ENCODE data around the gene SHKBP1.
"Not testable (repeated sequence)": the region's sequence is repeated elsewhere in the genome, so short reads cannot be mapped to it uniquely, and the experiment has no call there.

The SHKBP1 gene

GRCh38 chr19:40619333-40620160, 42.9 kb downstream of the SHKBP1 start:
- FAIRE-seq = no peak

- FAIRE-seq = no peak
Measured at GRCh38 chr19:40620161-40620485, 43.5 kb downstream of the SHKBP1 start.

GRCh38 chr19:40621283-40621682, 44.6 kb downstream of the SHKBP1 start:
- no peak for FAIRE-seq

GRCh38 chr19:40621966-40622772, 45.5 kb downstream of the SHKBP1 start:
- no peak for FAIRE-seq

DNA sequence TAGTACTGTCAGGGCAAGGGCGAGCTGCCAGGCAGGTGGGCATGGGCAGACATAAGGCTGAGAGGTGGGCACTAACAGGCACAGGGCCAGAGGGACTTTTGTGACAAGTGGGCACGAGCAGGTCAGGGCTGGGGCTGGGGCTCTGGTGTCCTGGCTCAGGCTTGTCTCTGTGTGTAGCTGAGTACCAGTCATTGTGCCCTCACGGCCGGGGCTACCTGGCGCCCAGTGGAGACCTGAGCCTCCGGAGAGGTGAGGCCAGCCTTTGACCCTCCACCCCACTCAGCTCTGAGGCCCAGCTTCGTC, 46.1 kb downstream of the SHKBP1 start:
- FAIRE-seq = no peak

GRCh38 chr19:40623403-40624251, 47.0 kb downstream of the SHKBP1 start:
- no peak for FAIRE-seq

DNA sequence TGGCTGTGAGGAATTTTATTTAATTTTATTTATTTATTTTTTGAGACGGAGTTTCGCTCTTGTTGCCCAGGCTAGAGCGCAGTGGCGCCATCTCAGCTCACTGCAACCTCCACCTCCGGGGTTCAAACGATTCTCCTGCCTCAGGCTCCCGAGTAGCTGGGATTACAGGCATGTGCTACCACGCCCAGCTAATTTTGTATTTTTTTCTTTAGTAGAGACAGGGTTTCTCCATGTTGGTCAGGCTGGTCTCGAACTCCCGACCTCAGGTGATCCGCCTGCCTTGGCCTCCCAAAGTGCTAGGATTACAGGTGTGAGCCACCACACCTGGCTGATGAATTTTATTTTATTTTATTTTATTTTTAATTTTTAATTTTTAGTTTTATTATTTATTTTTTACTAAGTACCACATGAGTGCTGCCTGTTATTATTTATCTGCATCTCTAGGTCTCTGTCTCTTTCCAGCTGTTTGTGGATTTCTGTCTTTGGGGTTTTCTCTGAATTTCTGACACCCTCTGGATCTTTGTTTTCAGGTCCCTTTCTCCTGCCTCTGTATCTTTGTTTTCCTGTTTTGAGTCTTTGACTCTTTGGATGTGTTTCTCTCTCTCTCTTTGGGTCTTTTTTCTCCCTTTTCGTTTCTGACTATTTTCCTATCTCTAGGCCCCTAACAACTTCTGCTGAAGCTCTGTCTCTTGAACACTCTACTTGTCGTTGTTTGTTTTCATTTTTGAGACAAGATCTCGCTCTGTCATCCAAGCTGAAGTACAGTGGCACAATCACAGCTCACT, 47.9 kb downstream of the SHKBP1 start:
- not testable (repeated sequence) for FAIRE-seq

DNA sequence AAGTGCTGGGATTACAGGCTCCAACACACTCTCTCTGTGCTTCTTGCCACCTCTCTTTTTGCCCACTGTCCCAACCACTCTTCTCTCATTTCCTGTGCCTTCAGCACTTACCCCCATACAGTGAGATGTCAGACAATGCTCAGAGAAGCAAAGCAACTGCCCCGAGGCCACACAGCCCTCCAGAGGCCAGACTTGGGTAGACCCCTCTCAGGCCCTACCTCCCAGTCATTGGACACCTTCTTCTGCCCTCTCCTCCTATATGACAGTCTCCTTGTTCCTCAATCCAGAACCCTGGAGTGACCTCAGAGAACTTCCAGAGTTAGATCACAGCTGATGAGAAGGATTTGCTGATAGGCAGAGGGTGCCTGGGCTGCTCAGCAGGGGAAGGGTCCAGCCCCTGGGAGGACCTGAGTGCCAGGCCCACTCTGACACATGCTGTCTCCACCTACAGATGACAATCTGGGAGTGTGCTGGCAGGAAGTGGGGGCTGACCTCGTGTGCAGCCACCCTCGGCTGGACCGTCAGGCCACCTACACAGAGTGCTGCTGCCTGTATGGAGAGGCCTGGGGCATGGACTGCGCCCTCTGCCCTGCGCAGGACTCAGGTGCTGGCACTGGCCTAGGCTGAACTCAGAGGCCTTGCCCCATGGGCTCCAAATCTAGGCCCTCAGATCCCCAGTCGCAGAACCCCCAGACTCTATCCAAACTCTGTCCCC, 48.9 kb downstream of the SHKBP1 start:
- no peak for FAIRE-seq

- FAIRE-seq = no peak
Measured at GRCh38 chr19:40626918-40627317, 50.2 kb downstream of the SHKBP1 start.

DNA sequence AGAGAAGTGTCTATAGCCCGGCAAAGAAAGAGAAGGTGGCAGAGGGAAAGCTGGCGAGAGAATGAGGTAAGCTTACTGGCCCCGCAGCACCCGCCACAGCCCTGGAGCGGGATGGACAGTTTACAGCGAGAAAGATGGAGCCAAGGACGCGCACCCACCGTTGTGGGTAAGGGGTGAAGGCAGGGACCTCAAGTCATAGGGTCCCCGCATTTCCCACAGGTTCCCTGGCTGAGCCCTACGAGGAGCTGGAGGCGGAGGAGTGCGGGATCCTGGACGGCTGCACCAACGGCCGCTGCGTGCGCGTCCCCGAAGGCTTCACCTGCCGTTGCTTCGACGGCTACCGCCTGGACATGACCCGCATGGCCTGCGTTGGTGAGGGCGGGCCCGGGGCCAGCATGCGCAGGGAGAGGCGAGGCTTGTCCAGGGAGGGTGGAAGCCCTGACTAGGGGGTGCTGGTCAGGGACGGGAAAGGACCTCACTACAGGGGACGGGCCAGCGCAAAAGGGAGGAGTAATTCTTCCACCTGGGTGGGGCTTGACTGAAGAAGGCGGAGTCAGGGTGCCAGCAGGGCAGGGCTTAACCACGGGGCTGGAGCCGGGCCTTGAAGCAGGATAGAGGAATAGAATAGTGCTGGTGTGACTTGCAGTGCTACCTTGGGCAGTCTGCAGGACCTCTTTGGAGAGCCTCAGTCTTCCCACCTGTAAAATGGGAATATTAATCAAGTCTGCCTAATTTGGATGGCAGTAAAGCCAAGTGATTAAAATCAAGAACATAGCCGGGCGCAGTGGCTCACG, 51.0 kb downstream of the SHKBP1 start:
- no peak for FAIRE-seq

GRCh38 chr19:40629346-40629745, 52.7 kb downstream of the SHKBP1 start:
- no peak for FAIRE-seq

DNA sequence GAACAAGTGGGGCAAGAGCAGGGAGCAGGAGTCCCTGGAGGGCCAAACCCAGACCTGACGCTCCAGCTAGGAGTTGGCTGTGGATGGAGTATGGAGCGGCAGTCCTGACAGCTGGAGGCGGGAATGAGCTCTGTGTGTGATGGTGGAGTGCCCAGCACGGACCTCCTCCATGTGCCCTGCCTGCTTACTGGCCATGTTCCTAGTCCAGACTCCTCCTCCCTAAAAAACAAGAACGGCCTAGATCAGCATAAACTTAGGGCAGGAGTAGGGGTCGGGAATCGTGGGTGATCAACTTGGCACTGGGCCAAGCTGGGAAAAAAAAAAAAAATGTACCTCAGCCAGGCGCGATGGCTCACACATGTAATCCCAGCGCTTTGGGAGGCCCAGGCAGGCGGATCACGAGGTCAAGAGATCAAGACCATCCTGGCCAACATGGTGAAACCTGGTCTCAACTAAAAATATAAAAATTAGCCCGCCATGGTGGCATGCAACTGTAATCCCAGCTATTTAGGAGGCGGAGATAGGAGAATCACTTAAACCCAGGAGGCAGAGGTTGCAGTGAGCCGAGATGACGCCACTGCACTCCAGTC, 54.0 kb downstream of the SHKBP1 start:
- FAIRE-seq = no peak

GRCh38 chr19:40632311-40633036, 55.8 kb downstream of the SHKBP1 start:
- FAIRE-seq = no peak

GRCh38 chr19:40633207-40633606, 56.5 kb downstream of the SHKBP1 start:
- FAIRE-seq = no peak

DNA sequence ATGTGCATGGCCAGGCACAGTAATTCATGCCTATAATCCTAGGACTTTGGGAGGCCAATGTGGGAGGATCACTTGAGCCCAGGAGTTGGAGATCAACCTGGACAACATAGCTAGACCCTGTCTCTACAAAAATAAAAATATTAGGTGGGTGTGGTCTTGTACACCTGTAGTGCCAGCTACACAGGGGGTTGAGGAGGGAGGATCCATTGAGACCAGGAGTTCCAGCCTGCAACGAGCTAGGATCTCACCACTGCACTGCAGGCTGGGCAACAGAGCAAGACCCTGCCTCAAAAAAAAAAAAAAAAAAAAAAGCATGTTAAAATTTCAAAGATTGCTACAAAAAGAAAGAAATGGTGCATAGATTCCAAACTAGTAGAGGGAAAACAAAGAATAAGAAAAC, 61.7 kb downstream of the SHKBP1 start:
- no peak for FAIRE-seq

DNA sequence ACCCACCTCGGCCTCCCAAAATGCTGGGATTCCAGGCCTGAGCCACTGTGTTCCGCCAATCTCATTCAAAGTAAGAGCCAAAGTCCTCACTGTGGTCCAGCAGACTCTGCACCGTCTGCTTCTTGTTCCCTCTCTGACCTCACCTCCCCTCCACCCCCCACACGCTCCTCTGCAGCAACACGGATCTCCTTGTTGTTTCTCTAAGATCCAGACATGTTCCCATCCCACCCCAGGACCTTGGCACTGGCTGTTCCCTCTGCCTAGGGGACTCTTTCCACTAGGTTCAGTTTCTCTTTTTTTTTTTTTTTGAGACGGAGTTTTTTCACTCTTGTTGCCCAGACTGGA, 62.9 kb downstream of the SHKBP1 start:
- no peak for FAIRE-seq

GRCh38 chr19:40640744-40641143, 64.1 kb downstream of the SHKBP1 start:
- FAIRE-seq = no peak

Measured in colon (tissue), 2 donors.